ENCODE data around the gene PPM1L. TPM values are rescaled to one million over a fixed set of nuclear protein-coding genes. Genes with fewer than 3 reads are reported as not detected.

PPM1L gene
- total RNA-seq, 4 donors from 2014 or later, result 3.2 to 27.9 (median 16.4) TPM

DNA sequence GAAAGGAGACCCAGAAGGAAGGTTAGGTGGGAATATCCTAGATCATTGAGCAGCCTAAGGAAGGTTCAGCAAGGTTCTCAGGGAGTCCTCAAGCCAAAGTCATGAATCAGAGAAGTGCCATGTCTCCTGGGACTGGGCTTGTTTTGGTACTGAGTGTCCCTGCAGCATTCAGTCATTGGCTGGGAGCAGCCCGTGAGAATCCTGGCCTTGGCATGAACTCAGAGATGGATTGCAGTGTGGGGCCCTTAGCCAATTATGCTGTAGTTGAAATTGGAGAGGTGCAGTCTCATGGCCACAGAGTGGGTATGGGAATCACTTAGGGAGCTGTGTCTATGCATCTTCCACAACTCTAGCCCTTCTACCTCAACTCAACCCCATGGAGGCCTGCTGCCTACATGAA, 17.0 kb upstream of the PPM1L start:
- intact Hi-C loops (cut with DNase I; ENCODE audit: low total_unique reads), result no loop called here
- no peaks in the 10 kb centered on the region for H3K27me3 ChIP-seq
- no peaks in the 10 kb centered on the region for H3K4me1 ChIP-seq
- peak in 1 of 2 donors; percentile 28 for DNase-seq
- H3K9me3 ChIP-seq, result no peaks in the 10 kb centered on the region
- no peak overlapping the region for H3K4me3 ChIP-seq
- no peak for TF ChIP-seq POLR2A (IDR thresholded peaks at IDR 0.05)
- TF ChIP-seq, protein P1, sequence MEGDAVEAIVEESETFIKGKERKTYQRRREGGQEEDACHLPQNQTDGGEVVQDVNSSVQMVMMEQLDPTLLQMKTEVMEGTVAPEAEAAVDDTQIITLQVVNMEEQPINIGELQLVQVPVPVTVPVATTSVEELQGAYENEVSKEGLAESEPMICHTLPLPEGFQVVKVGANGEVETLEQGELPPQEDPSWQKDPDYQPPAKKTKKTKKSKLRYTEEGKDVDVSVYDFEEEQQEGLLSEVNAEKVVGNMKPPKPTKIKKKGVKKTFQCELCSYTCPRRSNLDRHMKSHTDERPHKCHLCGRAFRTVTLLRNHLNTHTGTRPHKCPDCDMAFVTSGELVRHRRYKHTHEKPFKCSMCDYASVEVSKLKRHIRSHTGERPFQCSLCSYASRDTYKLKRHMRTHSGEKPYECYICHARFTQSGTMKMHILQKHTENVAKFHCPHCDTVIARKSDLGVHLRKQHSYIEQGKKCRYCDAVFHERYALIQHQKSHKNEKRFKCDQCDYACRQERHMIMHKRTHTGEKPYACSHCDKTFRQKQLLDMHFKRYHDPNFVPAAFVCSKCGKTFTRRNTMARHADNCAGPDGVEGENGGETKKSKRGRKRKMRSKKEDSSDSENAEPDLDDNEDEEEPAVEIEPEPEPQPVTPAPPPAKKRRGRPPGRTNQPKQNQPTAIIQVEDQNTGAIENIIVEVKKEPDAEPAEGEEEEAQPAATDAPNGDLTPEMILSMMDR (IDR thresholded peaks at IDR 0.05), result no peak
- H3K27ac ChIP-seq, result no peak overlapping the region
- H3K36me3 ChIP-seq, result no peaks in the 10 kb centered on the region

DNA sequence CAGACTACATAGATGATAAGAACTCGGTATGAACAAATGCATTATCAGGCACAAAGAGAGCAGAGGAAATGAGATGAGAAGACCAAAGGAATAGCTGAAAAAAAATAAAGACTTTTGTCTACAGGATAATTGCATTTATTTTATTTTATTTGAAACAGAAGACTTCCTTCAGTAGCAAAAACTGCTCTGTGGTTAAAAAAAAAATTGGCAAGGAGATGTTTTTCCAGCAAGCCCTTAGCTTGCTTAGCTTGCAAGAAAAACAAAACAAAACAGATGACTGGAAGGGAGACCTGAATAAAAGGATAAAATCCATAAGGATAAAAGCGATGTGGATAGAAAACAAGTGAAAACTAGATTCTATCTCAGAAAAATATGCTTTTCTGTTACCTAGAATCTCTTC, 9.1 kb upstream of the PPM1L start:
- H3K9me3 ChIP-seq, result no peaks in the 10 kb centered on the region
- no peaks in the 10 kb centered on the region for H3K4me1 ChIP-seq
- intact Hi-C loops (cut with DNase I; ENCODE audit: low total_unique reads), result no loop called here
- TF ChIP-seq, protein P1 (IDR thresholded peaks at IDR 0.05), result no peak
- TF ChIP-seq POLR2A (IDR thresholded peaks at IDR 0.05), result no peak
- H3K36me3 ChIP-seq, result no peaks in the 10 kb centered on the region
- no peak overlapping the region for H3K4me3 ChIP-seq
- no peaks in the 10 kb centered on the region for H3K27me3 ChIP-seq
- H3K27ac ChIP-seq, result no peak overlapping the region
- no peak for DNase-seq

DNA sequence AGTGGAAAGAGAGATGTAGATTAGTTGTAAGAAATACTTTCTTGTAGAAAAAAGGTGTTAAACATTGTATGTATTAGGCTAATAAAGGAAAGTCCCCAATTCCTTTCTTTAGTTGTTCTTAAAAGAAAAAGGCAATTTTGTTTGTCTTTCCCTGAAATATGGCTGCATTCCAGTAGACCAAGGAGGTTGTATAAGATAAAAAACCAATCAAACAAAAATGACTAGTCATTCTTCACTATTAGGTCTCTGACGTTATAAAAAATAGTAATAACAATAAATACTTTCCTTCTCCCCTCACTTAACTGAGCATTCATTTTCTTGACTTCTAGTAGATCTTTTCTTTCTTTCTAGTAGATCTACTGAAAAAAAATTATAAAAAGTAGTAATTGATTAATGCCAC, 8.6 kb upstream of the PPM1L start:
- Histone ChIP-seq H3K27ac (no peak overlapping the region), H3K27me3 (no peaks in the 10 kb centered on the region), H3K4me1 (no peaks in the 10 kb centered on the region), H3K9me3 (no peaks in the 10 kb centered on the region), H3K4me3 (no peak overlapping the region), H3K36me3 (no peaks in the 10 kb centered on the region)
- TF ChIP-seq, protein P1 (IDR thresholded peaks at IDR 0.05), result no peak
- no peak for TF ChIP-seq POLR2A (IDR thresholded peaks at IDR 0.05)
- intact Hi-C loops (cut with DNase I; ENCODE audit: low total_unique reads), result no loop called here
- no peak for DNase-seq

DNA sequence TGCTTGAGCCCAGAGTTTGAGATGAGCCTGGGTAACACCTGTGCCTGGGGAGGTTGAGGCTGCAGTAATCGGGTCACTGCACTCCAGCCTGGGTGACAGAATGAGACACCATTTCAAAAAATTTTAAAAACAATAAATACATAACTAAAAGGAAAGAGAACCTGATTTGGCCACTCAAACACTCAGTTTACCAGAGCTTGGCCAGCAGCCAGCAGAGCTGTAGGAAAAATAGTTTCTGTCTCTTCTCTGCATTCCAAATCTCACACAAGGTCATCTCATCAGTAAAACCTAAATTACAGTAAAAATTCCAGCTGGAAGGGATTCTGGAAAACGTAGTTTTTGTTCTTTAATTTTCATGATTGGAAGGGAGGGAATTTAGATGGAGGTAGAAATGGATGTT, 7.8 kb upstream of the PPM1L start:
- Histone ChIP-seq H3K4me3 (no peak overlapping the region), H3K27ac (no peak overlapping the region), H3K4me1 (no peaks in the 10 kb centered on the region), H3K27me3 (no peaks in the 10 kb centered on the region), H3K9me3 (no peaks in the 10 kb centered on the region), H3K36me3 (no peaks in the 10 kb centered on the region)
- TF ChIP-seq POLR2A (IDR thresholded peaks at IDR 0.05), result no peak
- TF ChIP-seq, protein P1 (IDR thresholded peaks at IDR 0.05), result no peak
- DNase-seq, result no peak
- intact Hi-C loops (cut with DNase I; ENCODE audit: low total_unique reads), result no loop called here

DNA sequence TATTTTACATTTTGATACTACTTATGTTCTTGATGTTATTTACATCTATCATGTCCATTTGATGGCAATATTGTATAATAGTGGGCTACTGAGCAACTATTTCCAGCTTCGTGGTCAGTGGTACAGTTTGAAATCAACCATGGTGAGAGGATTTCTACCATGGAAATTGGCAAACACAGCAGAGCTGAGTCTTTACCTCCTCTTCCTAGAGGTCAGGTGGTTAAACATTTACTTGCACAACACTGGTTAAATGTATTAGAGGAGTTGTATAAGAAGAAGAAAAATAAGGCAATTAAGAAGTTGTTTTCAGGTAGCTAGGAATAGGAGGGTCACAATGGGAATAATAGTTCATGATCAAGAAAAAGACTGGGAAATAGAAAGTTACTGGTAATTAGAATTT, 7.2 kb upstream of the PPM1L start:
- TF ChIP-seq, protein P1 (IDR thresholded peaks at IDR 0.05), result no peak
- TF ChIP-seq POLR2A (IDR thresholded peaks at IDR 0.05), result no peak
- intact Hi-C loops (cut with DNase I; ENCODE audit: low total_unique reads), result no loop called here
- H3K36me3 ChIP-seq, result no peaks in the 10 kb centered on the region
- H3K27ac ChIP-seq, result no peak overlapping the region
- DNase-seq, result no peak
- H3K9me3 ChIP-seq, result no peaks in the 10 kb centered on the region
- H3K4me1 ChIP-seq, result no peaks in the 10 kb centered on the region
- H3K27me3 ChIP-seq, result no peaks in the 10 kb centered on the region
- no peak overlapping the region for H3K4me3 ChIP-seq
